ENCODE data around the gene ANKFN1.

Gene ANKFN1

DNA sequence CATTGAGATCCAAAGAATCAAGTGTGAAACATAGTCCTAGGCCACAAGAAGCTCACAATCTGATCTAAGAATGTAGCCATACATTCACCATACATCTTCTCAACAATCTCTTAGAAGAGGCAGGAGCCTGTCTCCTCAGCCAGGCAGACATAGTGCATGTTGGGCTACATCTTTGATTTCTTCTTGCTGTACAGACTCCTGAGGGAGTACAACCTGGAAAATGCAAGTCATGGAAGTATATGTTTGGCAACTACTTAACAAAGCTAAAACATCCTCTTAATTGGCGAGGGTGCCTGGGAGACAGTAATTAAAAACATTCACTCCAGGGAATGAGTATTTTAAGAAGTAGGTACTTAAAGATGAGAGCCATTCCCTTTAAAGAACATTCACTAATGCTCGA is 361.0 kb downstream of the ANKFN1 start:
- DNase-seq (ENCODE audit: low read depth, low spot score), result no peak

DNA sequence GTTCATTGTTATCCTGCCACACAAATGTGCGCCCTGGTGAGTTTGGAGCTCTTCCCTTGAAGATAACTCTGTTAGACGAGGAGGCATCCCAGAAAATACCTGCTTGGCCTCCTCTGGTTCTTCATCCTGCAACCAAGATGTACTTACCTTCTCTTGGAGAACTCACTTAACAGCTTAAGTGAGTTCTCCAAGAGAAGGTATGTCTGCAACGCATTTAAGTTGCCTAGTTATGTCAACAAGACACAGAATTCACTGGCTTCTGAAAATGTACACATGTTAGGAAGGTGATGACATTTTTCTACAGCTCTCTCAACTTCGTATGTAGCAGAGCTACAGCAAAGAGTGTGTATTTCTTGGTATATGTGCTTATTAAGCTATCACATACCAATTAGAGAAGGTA is 361.6 kb downstream of the ANKFN1 start:
- DNase-seq (ENCODE audit: low read depth, low spot score), result no peak
- no peak overlapping the region for H3K4me3 ChIP-seq (ENCODE audit: low read length)

More for the DNA sequence above, 361.0 kb downstream of the ANKFN1 start:
- H3K4me3 ChIP-seq (ENCODE audit: low read length), result no peak overlapping the region

DNA sequence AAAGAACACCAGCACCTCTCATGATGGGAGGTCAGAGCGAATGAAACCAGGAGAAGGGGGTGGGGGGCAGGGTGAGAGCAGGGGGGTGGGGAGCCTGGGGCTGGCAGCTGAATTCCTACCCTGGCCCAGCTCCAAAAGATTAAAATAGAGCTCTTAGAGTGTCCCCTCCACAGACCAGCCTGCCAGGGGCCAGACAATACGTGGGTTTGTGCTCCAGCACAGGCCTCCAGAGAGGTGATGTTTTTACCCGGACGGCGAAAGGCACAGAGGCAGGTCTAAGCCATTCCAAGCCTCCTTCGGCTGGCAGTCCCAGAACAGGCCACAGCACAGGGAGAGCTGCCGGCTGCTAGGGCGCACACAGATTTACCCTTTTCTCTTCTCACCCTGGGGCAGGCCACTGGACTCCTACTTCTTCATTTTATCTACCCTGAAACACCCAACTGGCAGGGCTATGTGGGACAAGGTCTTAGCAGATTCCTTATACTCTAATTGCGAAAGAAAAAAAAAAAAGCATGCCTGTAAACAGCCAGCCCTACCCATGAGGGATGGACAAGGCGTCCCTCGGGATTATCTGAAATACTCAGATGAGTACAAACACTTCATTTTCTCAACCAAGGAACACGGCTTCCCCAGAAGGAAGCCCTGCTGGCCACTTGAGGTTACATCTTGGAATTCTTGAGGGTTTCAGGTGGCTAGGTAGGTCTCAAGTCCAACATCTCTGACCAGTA is 368.3 kb downstream of the ANKFN1 start:
- DNase-seq (ENCODE audit: low read depth, low spot score), result no peak
- H3K4me3 ChIP-seq (ENCODE audit: low read length), result no peak overlapping the region

DNA sequence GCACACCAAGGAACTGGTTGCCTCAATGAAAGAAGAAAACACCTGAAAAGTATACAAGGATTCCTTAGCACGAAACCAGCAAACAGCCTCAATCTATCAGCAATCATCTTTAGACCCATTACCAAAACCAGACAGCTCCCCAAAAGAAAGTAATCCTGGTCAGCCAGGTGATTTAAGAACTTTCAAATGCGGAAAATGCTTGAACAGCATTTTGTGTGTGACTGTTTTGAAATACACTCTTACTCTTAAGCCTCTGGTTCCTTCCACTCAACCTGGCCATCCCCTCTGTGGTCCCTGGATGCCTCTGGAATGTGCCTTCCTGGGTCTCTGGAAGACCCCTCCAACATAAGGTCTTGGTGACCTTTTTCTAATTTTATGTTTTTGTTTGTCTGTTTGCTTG is 369.8 kb downstream of the ANKFN1 start:
- no peak overlapping the region for H3K4me3 ChIP-seq (ENCODE audit: low read length)
- DNase-seq (ENCODE audit: low read depth, low spot score), result no peak

DNA sequence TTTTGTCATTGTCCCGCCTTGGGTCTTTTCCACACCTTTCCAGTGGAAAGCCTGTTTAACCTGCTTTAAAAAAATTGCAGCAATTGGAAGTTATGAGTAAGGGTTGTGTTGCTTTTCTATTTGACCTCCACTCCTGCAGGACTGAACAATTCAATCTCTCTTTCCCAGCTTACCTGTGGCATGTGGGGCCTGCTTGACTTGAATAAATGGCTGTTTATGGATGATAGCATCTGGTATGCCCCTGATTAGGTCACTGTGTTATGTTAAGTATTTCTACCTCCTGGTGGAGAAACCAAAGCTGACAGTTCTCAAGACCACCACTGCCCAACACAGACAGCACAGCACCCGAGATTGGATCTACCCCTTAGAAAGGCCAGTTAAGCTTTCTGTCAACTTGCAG is 375.4 kb downstream of the ANKFN1 start:
- no peak for DNase-seq (ENCODE audit: low read depth, low spot score)
- no peak overlapping the region for H3K4me3 ChIP-seq (ENCODE audit: low read length)

DNA sequence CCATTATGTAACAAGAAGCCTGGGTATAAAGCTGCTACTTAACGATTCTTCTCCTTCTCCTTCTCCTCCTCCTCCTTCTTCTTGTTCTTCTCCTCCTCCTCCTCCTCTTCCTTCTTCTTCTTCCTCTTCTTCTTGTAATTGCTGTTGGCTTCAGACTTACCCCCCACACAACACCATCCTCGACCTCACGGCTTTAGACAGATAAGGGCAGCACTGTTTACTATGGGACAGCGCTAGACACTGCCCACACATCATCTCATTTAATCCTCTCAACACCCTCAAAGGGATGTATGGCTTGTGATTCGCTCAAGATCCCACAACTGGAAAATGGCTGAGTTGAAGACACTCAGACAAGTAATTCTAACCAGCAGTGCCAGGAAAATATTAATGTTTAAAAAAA is 379.7 kb downstream of the ANKFN1 start:
- no peak for DNase-seq (ENCODE audit: low read depth, low spot score)

DNA sequence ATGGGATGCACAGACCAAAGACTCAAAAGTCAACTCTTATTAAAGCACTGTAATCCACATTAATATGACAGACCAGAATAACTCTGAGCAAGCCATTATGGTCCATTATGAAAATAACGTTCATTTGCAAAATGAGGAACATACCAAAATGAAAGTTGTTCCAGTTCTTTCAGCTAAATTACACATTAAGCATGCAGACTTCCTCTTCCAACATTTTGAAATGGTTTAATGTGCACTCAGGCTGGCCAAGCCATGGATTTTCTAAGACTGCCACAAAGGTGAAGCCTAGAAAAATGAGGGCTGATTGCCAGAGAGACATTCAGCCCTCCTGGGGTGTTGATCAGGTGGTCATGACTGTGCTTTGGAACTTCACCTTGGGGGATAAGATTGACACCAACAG is 383.5 kb downstream of the ANKFN1 start:
- no peak overlapping the region for H3K4me3 ChIP-seq (ENCODE audit: low read length)
- DNase-seq (ENCODE audit: low read depth, low spot score), result no peak

More for the DNA sequence above, 379.7 kb downstream of the ANKFN1 start:
- H3K4me3 ChIP-seq (ENCODE audit: low read length), result no peak overlapping the region

DNA sequence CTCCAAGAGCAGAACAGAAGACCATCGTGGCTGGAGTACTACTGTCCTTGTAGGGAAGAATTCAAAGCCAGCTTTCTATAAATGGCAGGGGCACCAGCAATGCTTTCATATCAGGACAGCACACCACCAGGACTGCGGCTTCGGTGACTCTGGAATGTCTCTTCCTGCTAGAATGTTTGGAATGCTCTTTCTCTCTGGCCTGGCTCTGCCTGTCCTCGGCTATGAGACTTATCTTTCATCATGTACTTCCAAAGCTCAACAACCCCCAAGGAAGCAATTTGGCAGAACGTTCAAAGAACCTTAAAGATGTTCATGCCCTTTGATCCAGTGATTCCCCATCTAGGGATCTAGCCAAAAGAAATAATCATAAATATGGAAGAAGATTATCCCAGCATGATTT is 387.6 kb downstream of the ANKFN1 start:
- DNase-seq (ENCODE audit: low read depth, low spot score), result no peak

DNA sequence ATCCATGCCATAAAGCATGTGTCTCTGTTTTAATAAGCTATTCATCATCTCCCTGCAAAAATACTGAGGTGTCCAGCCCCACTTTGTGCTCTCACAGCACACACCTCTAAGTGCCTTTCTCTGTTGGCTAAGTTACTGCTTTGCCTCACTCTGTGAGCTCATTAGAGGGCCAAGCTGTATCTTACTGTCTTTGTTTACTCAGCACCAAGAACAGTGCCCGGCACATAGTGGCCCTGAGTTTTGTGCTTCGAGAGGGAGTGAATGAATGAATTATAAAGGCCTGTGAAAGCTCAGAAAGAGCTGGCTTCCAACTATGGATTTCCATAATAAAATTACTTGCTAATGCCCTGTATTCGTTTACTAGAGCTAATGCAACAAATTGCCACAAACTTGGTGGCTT is 390.0 kb downstream of the ANKFN1 start:
- no peak overlapping the region for H3K4me3 ChIP-seq (ENCODE audit: low read length)
- no peak for DNase-seq (ENCODE audit: low read depth, low spot score)

More for the DNA sequence above, 387.6 kb downstream of the ANKFN1 start:
- no peak overlapping the region for H3K4me3 ChIP-seq (ENCODE audit: low read length)

DNA sequence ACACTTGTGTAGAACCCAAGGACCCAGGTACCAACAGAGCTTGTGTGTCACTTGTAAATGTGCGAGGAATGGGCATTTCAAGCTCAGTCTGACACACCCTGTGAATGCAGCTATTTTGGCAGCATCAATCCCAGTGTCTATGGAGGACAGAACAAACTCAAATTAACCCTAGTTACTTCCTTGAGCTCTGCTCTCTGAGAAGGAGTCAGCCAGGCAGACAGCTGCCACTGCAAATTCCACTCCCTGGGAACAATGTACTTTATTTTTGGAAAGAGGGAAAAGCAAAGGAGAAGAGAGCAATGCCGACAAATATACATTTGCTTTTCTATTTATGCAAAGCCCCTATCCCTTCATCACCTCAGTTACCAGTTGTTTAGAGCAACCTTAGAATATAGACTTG is 391.8 kb downstream of the ANKFN1 start:
- no peak for DNase-seq (ENCODE audit: low read depth, low spot score)
- H3K4me3 ChIP-seq (ENCODE audit: low read length), result no peak overlapping the region

DNA sequence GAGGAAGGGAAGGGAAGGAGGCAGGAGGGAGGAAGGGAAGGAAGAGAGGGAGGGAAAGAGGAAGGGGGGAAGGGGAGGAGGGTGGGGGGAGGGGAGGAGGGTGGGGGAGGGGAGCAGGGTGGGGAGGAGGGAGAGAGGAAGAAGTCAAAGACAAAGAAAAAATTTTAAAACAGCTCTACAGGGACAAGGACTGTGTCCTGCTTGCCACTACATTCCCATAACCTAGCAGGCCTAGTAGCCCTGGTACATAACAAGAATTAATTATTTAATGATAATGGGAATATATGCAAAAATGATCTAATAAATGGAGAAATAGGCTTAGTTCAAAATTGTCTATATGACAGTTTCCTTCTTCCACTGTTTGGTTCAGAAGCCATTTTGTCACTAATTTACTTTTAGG is 392.7 kb downstream of the ANKFN1 start:
- DNase-seq (ENCODE audit: low read depth, low spot score), result no peak
- no peak overlapping the region for H3K4me3 ChIP-seq (ENCODE audit: low read length)

DNA sequence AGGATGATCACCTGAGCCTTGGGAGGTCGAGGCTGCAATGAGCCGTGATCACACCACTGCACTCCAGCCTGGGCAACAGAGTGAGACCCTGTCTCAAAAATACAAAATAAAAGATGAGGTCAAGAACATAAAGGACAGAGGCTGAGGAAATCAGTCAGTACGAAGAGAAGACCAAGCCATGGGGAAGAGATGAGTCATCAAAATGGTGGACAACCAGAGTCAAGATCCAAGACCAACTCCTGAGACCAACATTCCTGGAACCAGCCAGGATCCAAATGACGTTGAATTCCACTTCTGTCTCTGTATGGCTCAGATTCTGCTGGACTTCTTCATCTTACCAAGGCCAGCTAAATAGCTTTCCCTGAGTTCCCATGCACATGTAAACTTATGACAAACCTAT is 395.4 kb downstream of the ANKFN1 start:
- DNase-seq (ENCODE audit: low read depth, low spot score), result no peak
- no peak overlapping the region for H3K4me3 ChIP-seq (ENCODE audit: low read length)

DNA sequence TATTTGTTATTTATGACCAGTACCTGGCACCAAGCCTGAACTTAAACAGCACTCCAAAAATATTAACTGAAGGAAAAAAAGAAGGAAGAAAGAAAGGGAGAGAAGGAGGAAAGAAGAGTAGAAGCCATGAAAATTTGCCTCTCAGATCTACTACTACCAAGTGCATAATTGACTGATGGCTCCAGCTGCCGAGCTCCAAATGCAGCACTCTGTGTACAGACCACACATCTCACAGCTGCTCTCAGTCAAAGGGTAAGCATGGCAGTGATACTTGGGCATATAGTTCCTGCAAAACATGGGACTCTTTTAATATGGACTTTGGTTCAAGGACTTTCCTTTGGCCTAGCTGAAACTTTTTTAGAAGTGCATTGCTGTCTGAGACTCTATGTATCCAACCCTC is 396.2 kb downstream of the ANKFN1 start:
- H3K4me3 ChIP-seq (ENCODE audit: low read length), result no peak overlapping the region
- no peak for DNase-seq (ENCODE audit: low read depth, low spot score)

DNA sequence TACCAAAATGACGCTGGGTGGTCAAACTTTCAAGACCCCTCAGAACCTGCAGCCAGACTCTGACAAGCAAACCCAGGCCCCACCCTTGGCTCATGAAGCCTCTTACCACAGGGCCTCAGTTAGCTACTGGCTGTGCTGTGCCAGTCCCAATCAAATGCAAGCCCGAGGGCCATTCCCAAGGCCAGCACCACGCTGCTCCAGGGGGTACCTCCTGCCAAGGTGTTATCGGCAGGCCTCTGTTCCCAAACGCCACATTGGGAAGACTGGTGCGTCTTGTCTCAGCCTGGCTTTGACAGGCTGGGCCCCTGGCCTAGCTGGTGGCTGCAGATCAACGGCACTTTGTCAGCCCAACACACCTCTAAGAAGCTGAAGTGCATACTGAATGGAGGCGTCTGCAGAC is 404.4 kb downstream of the ANKFN1 start:
- no peak for DNase-seq (ENCODE audit: low read depth, low spot score)
- no peak overlapping the region for H3K4me3 ChIP-seq (ENCODE audit: low read length)

DNA sequence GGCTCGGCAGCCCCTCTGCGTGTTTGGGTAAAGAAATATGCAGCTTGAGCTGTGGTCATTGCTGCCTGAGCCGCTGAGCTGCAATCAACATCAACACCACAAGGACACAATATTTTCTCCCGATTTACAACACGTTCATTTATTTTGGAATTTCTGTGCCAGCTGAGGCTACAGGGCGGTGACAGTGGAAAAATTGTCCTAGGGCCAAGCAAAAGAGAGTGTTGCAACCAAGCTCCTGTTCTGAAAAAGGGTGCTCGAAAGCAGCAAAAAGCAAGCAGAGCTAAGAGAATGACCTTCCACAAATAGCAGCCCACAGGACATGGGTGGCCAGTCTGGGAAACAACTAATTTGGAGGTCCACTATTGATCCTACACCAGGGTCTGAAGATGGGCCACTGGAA is 404.8 kb downstream of the ANKFN1 start:
- DNase-seq (ENCODE audit: low read depth, low spot score), result no peak
- no peak overlapping the region for H3K4me3 ChIP-seq (ENCODE audit: low read length)
